IMR-90 (cell line): ENCODE measurements around the gene RBM10. TPM values are rescaled to one million over a fixed set of nuclear protein-coding genes. Genes with fewer than 3 reads are reported as not detected.
A peak's percentile ranks its signal among the peaks of the same experiment; 100 is the strongest.

Source experiments
- BHLHE40 ChIP-seq: fragments of 150-350 bp; IDR thresholded peaks from 2 replicates; pipeline ENCODE4 v1.6.1; 2016; ENCODE audit warnings: mild to moderate bottlenecking, low read depth, low read length
- CEBPB ChIP-seq: IDR thresholded peaks from 2 replicates; pipeline ENCODE4 v1.6.1; 2012; ENCODE audit warnings: low read depth, low read length, improper control_type of control experiment
- ELK1 ChIP-seq: fragments of 150-350 bp; IDR thresholded peaks from 2 replicates; pipeline ENCODE4 v1.6.1; 2016; ENCODE audit warnings: low read depth, mild to moderate bottlenecking, low read length, moderate library complexity, borderline replicate concordance
- FOS ChIP-seq: fragments of 150-350 bp; IDR thresholded peaks from 2 replicates; pipeline ENCODE4 v1.6.1; 2016; ENCODE audit warnings: low read depth, low read length
- MAZ ChIP-seq: IDR thresholded peaks from 2 replicates; pipeline ENCODE4 v1.6.1; 2012; ENCODE audit warnings: low read depth, mild to moderate bottlenecking, low read length, improper control_type of control experiment, moderate library complexity, borderline replicate concordance
- POLR2A ChIP-seq: IDR thresholded peaks from 2 replicates; pipeline ENCODE4 v1.6.1; 2012; ENCODE audit warnings: mild to moderate bottlenecking, low read depth, low read length
- RCOR1 ChIP-seq: IDR thresholded peaks from 2 replicates; pipeline ENCODE4 v1.6.1; 2012; ENCODE audit warnings: mild to moderate bottlenecking, low read length, improper control_type of control experiment; ENCODE audit not compliant: insufficient replicate concordance
- RFX5 ChIP-seq: IDR thresholded peaks from 2 replicates; pipeline ENCODE4 v1.8.0; 2012; ENCODE audit warnings: low read depth, mild to moderate bottlenecking, low read length, moderate library complexity
- polyA plus RNA-seq, 3 experiments: library from polyadenylated mRNA; depleted of rRNA; stranded (reverse); fragments of >200 nt; gene quantifications; 2 replicates each; pipeline ENCODE4 v1.2.3, GENCODE V29; 2012; ENCODE audit warnings: low replicate concordance in 1 of 3
- total RNA-seq: library from RNA; depleted of rRNA; stranded (reverse); fragments of >200 nt; gene quantifications from 2 replicates; pipeline ENCODE4 v1.2.3, GENCODE V29; 2012

RBM10 gene
- total and polyA plus RNA-seq, 2 of the 4 experiments (the other 2 are of a cell fraction) = 33.4 to 36.0 TPM

- TF ChIP-seq MAZ = peak; percentile 56; the same call in 1 of the 2 replicates
- no peak for TF ChIP-seq BHLHE40
- peak; percentile 30 for TF ChIP-seq CEBPB
- TF ChIP-seq RCOR1 = no peak
- peak; percentile 82 for TF ChIP-seq POLR2A
- no peak for TF ChIP-seq FOS
- no peak for TF ChIP-seq ELK1
- TF ChIP-seq RFX5 = 0 out of 2 replicates have a peak, but pooled peaks have one; percentile 29
Measured at GRCh38 chrX:47144626-47145394, at the start of gene RBM10, which contains the start of gene NDUFB11 (continued).
